Erythroblast (primary cell): Measurements from ENCODE around the gene ADGRD1.

Source experiments
- DNase-seq, 2 experiments: peaks; one replicate each; lab custom pipeline; 2025; lab: John Stamatoyannopoulos, UW
- GATA1 ChIP-seq: IDR thresholded peaks from 2 replicates; pipeline ENCODE4 v1.6.1; 2011; ENCODE audit warnings: low read depth, mild to moderate bottlenecking, control low read depth, low read length, moderate library complexity
- POLR2A ChIP-seq: IDR thresholded peaks from 2 replicates; pipeline ENCODE4 v1.6.1; 2011; ENCODE audit warnings: mild to moderate bottlenecking, low read length

The ADGRD1 gene

GRCh38 chr12:130978785-130979184 is 25.1 kb downstream of the ADGRD1 start:
- no peak for DNase-seq
- TF ChIP-seq POLR2A = no peak

- TF ChIP-seq GATA1 = no peak
- TF ChIP-seq POLR2A = no peak
- DNase-seq = no peak
These were observed 27.5 kb downstream of the ADGRD1 start for GRCh38 chr12:130981074-130981742.

GRCh38 chr12:130981911-130982310 is 28.2 kb downstream of the ADGRD1 start:
- DNase-seq = no peak
- no peak for TF ChIP-seq POLR2A
- TF ChIP-seq GATA1 = no peak

- TF ChIP-seq GATA1 = no peak
- DNase-seq = no peak
These were observed 29.0 kb downstream of the ADGRD1 start for GRCh38 chr12:130982565-130983225.

- TF ChIP-seq GATA1 (no peak), POLR2A (no peak)
- DNase-seq = peak in 1 of 2 experiments; percentile 5
These were observed 29.8 kb downstream of the ADGRD1 start for GRCh38 chr12:130983328-130984017.

- TF ChIP-seq GATA1 = no peak
- no peak for TF ChIP-seq POLR2A
- no peak for DNase-seq
These were observed 30.7 kb downstream of the ADGRD1 start for GRCh38 chr12:130984183-130985058.

- DNase-seq = no peak
- no peak for TF ChIP-seq POLR2A
- TF ChIP-seq GATA1 = no peak
These were observed 33.6 kb downstream of the ADGRD1 start for GRCh38 chr12:130987151-130987931.

- no peak for DNase-seq
- no peak for TF ChIP-seq GATA1
- TF ChIP-seq POLR2A = no peak
These were observed 34.6 kb downstream of the ADGRD1 start for GRCh38 chr12:130988261-130988660.

- DNase-seq = no peak
- TF ChIP-seq POLR2A (no peak), GATA1 (no peak)
These were observed 35.0 kb downstream of the ADGRD1 start for GRCh38 chr12:130988751-130989150.

- DNase-seq = no peak
- TF ChIP-seq GATA1 = no peak
- no peak for TF ChIP-seq POLR2A
These were observed 35.7 kb downstream of the ADGRD1 start for GRCh38 chr12:130989391-130989790.

- no peak for DNase-seq
- TF ChIP-seq POLR2A = no peak
- no peak for TF ChIP-seq GATA1
These were observed 36.3 kb downstream of the ADGRD1 start for GRCh38 chr12:130990034-130990433.

- TF ChIP-seq POLR2A (no peak), GATA1 (no peak)
- no peak for DNase-seq
These were observed 38.7 kb downstream of the ADGRD1 start for GRCh38 chr12:130992448-130992847.
